Glutamatergic neuron (in vitro differentiated cells): ENCODE data around the gene SNHG17. TPM values are rescaled to one million over a fixed set of nuclear protein-coding genes. Genes with fewer than 3 reads are reported as not detected.
A peak's percentile ranks its signal among the peaks of the same experiment; 100 is the strongest.
"Not testable (repeated sequence)": the region's sequence is repeated elsewhere in the genome, so short reads cannot be mapped to it uniquely, and the experiment has no call there.

ENCODE experiments used
- DNase-seq: peaks from one replicate; pipeline ENCODE4 v3.0.0; 2022
- H3K27ac Mint-ChIP-seq: one replicate; pipeline ENCODE4 v1.8.0; 2020; ENCODE audit warnings: mild to moderate bottlenecking, mixed read lengths, inconsistent platforms; ENCODE audit not compliant: unreplicated experiment
- H3K27me3 Mint-ChIP-seq: one replicate; pipeline ENCODE4 v1.8.0; 2020; ENCODE audit warnings: mild to moderate bottlenecking, moderate library complexity, mixed read lengths, inconsistent platforms; ENCODE audit not compliant: unreplicated experiment
- H3K36me3 Mint-ChIP-seq: one replicate; pipeline ENCODE4 v1.8.0; 2020; ENCODE audit warnings: mild to moderate bottlenecking, mixed read lengths, inconsistent platforms; ENCODE audit not compliant: unreplicated experiment
- H3K4me1 Mint-ChIP-seq: one replicate; pipeline ENCODE4 v1.8.0; 2020; ENCODE audit warnings: mild to moderate bottlenecking, low read depth, mixed read lengths, inconsistent platforms; ENCODE audit not compliant: unreplicated experiment
- H3K4me3 Mint-ChIP-seq: one replicate; pipeline ENCODE4 v1.8.0; 2020; ENCODE audit warnings: mild to moderate bottlenecking, mixed read lengths, inconsistent platforms; ENCODE audit not compliant: unreplicated experiment
- H3K9me3 Mint-ChIP-seq: one replicate; pipeline ENCODE4 v1.8.0; 2020; ENCODE audit warnings: mild to moderate bottlenecking, moderate library complexity, mixed read lengths, inconsistent platforms; ENCODE audit not compliant: unreplicated experiment
- CTCF ChIP-seq: fragments of 200-600 bp; sonication (generic); IDR thresholded peaks from one replicate; pipeline ENCODE4 v1.5.0; 2021; ENCODE audit not compliant: partially characterized antibody, unreplicated experiment
- total RNA-seq: library from RNA; stranded (reverse); fragmentation: NEBNext Ultra II Directional; extraction: Animal tissue kit (Norgen Biotek cat#: 25700); gene quantifications from one replicate; pipeline ENCODE4 v1.2.1, GENCODE V29; 2021; ENCODE audit not compliant: unreplicated experiment

The SNHG17 gene
- total RNA-seq, 1 donor from 2014 or later: 33.0 TPM

- no peak for DNase-seq
- no peak for TF ChIP-seq CTCF
- no peaks in the 10 kb centered on the region for H3K27me3 Mint-ChIP-seq
- H3K27ac Mint-ChIP-seq: peak overlapping the region; percentile 46
- peaks cover 8% of the 10 kb centered on the region for H3K36me3 Mint-ChIP-seq
- peak overlapping the region; percentile 78 for H3K4me3 Mint-ChIP-seq
- peaks cover 3% of the 10 kb centered on the region for H3K9me3 Mint-ChIP-seq
- H3K4me1 Mint-ChIP-seq: peaks cover 5% of the 10 kb centered on the region
Observed at GRCh38 chr20:38447251-38447661, 12.1 kb upstream of the SNHG17 start.

- peak overlapping the region; percentile 7 for H3K27ac Mint-ChIP-seq
- peaks cover 8% of the 10 kb centered on the region for H3K36me3 Mint-ChIP-seq
- DNase-seq: peak; percentile 98
- H3K4me3 Mint-ChIP-seq: peak overlapping the region; percentile 78
- H3K27me3 Mint-ChIP-seq: no peaks in the 10 kb centered on the region
- H3K4me1 Mint-ChIP-seq: peaks cover 11% of the 10 kb centered on the region
- peaks cover 3% of the 10 kb centered on the region for H3K9me3 Mint-ChIP-seq
- TF ChIP-seq CTCF: peak; percentile 96
Observed at GRCh38 chr20:38446441-38447209, 11.5 kb upstream of the SNHG17 start.

- DNase-seq: no peak
- Mint-ChIP-seq H3K27me3 (no peaks in the 10 kb centered on the region), H3K9me3 (peaks cover 3% of the 10 kb centered on the region), H3K36me3 (peaks cover 8% of the 10 kb centered on the region), H3K27ac (peak overlapping the region; percentile 7), H3K4me3 (peak overlapping the region; percentile 78), H3K4me1 (peaks cover 12% of the 10 kb centered on the region)
- no peak for TF ChIP-seq CTCF
Observed at GRCh38 chr20:38445901-38446425, 10.8 kb upstream of the SNHG17 start.

GRCh38 chr20:38445381-38445796, 10.3 kb upstream of the SNHG17 start:
- Mint-ChIP-seq H3K27ac (no peak overlapping the region), H3K27me3 (no peaks in the 10 kb centered on the region), H3K9me3 (peaks cover 3% of the 10 kb centered on the region), H3K4me3 (peak overlapping the region; percentile 67), H3K4me1 (peaks cover 12% of the 10 kb centered on the region), H3K36me3 (peaks cover 8% of the 10 kb centered on the region)
- TF ChIP-seq CTCF: no peak
- DNase-seq: no peak

GRCh38 chr20:38441916-38442315, 6.8 kb upstream of the SNHG17 start:
- H3K36me3 Mint-ChIP-seq: no peaks in the 10 kb centered on the region
- H3K27ac Mint-ChIP-seq: peak overlapping the region; percentile 78
- peaks cover 3% of the 10 kb centered on the region for H3K9me3 Mint-ChIP-seq
- peaks cover 7% of the 10 kb centered on the region for H3K4me1 Mint-ChIP-seq
- H3K27me3 Mint-ChIP-seq: no peaks in the 10 kb centered on the region
- DNase-seq: no peak
- H3K4me3 Mint-ChIP-seq: peak overlapping the region; percentile 49
- TF ChIP-seq CTCF: no peak

GRCh38 chr20:38441110-38441509, 6.0 kb upstream of the SNHG17 start:
- H3K27ac Mint-ChIP-seq, H3K4me3 Mint-ChIP-seq, DNase-seq, H3K4me1 Mint-ChIP-seq, H3K27me3 Mint-ChIP-seq, H3K9me3 Mint-ChIP-seq, H3K36me3 Mint-ChIP-seq: not testable (repeated sequence)
